Transverse colon (tissue), 4 donors: Measurements from ENCODE around the gene POLA2. TPM values are rescaled to one million over a fixed set of nuclear protein-coding genes. Genes with fewer than 3 reads are reported as not detected.
A peak's percentile ranks its signal among the peaks of the same experiment; 100 is the strongest.

ENCODE experiments used
- DNase-seq: peaks from one replicate; pipeline ENCODE4 v3.0.0-alpha.2; 2019
- H3K27ac ChIP-seq, 4 donors: fragments of 200-600 bp; sonication (generic); 2 replicates each; pipeline ENCODE4 v1.5.1; 2016 to 2018; ENCODE audit warnings: inconsistent platforms in 4 of 4
- H3K27me3 ChIP-seq: fragments of 200-600 bp; sonication (generic); 2 replicates; pipeline ENCODE4 v1.5.1; 2017; ENCODE audit warnings: inconsistent platforms
- H3K36me3 ChIP-seq, 4 donors: fragments of 200-600 bp; sonication (generic); 2 replicates each; pipeline ENCODE4 v1.5.1; 2017 to 2019; ENCODE audit warnings: inconsistent platforms in 4 of 4
- H3K4me1 ChIP-seq, 4 donors: fragments of 200-600 bp; sonication (generic); 2 replicates each; pipeline ENCODE4 v1.5.1; 2017 to 2020; ENCODE audit warnings: inconsistent platforms in 4 of 4
- H3K4me3 ChIP-seq, 4 donors: fragments of 200-600 bp; sonication (generic); 1 replicate in 1 of 4; 2 replicates in 3 of 4; pipeline versions ENCODE4 v1.5.1 to v1.6.1; 2017 to 2019; ENCODE audit warnings: inconsistent platforms in 4 of 4
- H3K9me3 ChIP-seq, 2 donors: fragments of 200-600 bp; sonication (generic); 2 replicates each; pipeline ENCODE4 v1.5.1; 2017 to 2019; ENCODE audit warnings: inconsistent platforms in 2 of 2
- EP300 ChIP-seq: sonication (generic); formaldehyde crosslinking; IDR thresholded peaks from one replicate; pipeline ENCODE4 v1.6.1; 2017; ENCODE audit warnings: antibody characterized with exemption, low read depth
- POLR2A ChIP-seq: fragments of 450-650 bp; IDR thresholded peaks from one replicate; pipeline ENCODE4 v1.6.1; 2016; ENCODE audit warnings: antibody characterized with exemption, mild to moderate bottlenecking, moderate library complexity
- POLR2AphosphoS5 ChIP-seq, 3 donors: sonication (generic); formaldehyde crosslinking; IDR thresholded peaks; one replicate each; pipeline ENCODE4 v1.6.1; 2016; ENCODE audit warnings: antibody characterized with exemption in 3 of 3
- WGBS, 2 donors: methylation state at CpG; one replicate each; pipeline ENCODE4 v1.1.5; 2018; ENCODE audit warnings: low coverage in 1 of 2; 5-methylcytosine and 5-hydroxymethylcytosine counted together
- in situ Hi-C, 4 donors: fragments of 200-750 bp; cut with MboI; loops; one replicate each; pipeline versions ENCODE4 v1.15.0 to v1.15.1; 2017; ENCODE audit warnings: low sequenced_read_pairs in 3 of 4, low pct_ligation_motif_present in 1 of 4, low pct_unique_long_range_greater_than_20kb in 1 of 4
- intact Hi-C: fragments of 100-400 bp; cut with DNase I; formaldehyde crosslinking; loops from one replicate; pipeline ENCODE4 v1.15.1; 2023; ENCODE audit warnings: low total_unique reads
- total RNA-seq, 4 donors: library from RNA; depleted of rRNA; stranded (reverse); fragments of >200 nt; gene quantifications; one replicate each; pipeline ENCODE4 v1.1.0, GENCODE V29; 2016
- TF ChIP-seq, protein P1 (sequence below), 5 experiments: fragments of 200-600 bp in 3 of 5; fragments of 450-650 bp in 2 of 5; sonication (generic) in 3 of 5; IDR thresholded peaks; 1 replicate in 2 of 5; 2 replicates in 3 of 5; pipeline ENCODE4 v1.5.1; 2016 to 2017; ENCODE audit warnings: antibody characterized with exemption in 5 of 5, inconsistent platforms in 3 of 5, mild to moderate bottlenecking in 2 of 5, moderate library complexity in 1 of 5

Gene POLA2
- total RNA-seq, 4 donors from 2014 or later, result 3.0 to 17.5 (median 6.2) TPM

DNA sequence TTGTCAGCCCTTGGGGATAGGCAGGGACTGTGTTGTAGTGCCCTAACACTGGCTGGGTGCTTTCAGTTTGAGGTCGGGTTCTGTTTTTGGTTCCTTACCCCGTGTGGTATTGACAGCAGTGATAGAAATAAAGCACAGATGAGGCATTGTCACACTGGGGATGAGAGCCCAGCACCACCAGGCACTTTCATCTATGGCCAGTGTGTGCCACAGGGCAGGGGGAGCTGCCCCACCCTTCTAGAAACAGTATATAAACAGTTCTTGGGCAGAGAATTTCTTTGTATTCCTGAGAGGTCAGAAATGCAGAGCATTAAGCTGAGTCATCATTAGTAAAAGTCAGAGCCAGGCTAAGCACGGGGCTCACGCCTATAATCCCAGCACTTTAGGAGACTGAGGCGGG, 29.9 kb downstream of the POLA2 start:
- Histone ChIP-seq H3K36me3 (no peaks in the 10 kb centered on the region), H3K9me3 (no peaks in the 10 kb centered on the region), H3K4me3 (no peak overlapping the region), H3K27me3 (no peaks in the 10 kb centered on the region), H3K27ac (peak overlapping the region; percentile 86 to 90 (median 90)), H3K4me1 (peaks cover 38 to 72% (median 54%) of the 10 kb centered on the region in 4 donors)
- DNase-seq, result no peak
- WGBS, 2 donors, result 56 to 100% methylated on average over 1 to 5 of the region's 5 CpGs
- in situ Hi-C loops, result no loop called here
- TF ChIP-seq, protein P1, sequence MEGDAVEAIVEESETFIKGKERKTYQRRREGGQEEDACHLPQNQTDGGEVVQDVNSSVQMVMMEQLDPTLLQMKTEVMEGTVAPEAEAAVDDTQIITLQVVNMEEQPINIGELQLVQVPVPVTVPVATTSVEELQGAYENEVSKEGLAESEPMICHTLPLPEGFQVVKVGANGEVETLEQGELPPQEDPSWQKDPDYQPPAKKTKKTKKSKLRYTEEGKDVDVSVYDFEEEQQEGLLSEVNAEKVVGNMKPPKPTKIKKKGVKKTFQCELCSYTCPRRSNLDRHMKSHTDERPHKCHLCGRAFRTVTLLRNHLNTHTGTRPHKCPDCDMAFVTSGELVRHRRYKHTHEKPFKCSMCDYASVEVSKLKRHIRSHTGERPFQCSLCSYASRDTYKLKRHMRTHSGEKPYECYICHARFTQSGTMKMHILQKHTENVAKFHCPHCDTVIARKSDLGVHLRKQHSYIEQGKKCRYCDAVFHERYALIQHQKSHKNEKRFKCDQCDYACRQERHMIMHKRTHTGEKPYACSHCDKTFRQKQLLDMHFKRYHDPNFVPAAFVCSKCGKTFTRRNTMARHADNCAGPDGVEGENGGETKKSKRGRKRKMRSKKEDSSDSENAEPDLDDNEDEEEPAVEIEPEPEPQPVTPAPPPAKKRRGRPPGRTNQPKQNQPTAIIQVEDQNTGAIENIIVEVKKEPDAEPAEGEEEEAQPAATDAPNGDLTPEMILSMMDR (IDR thresholded peaks at IDR 0.05), result no peak
- TF ChIP-seq POLR2AphosphoS5 (IDR thresholded peaks at IDR 0.05), result peak in 1 of 3 donors; percentile 6
- intact Hi-C loops, result no loop called here

DNA sequence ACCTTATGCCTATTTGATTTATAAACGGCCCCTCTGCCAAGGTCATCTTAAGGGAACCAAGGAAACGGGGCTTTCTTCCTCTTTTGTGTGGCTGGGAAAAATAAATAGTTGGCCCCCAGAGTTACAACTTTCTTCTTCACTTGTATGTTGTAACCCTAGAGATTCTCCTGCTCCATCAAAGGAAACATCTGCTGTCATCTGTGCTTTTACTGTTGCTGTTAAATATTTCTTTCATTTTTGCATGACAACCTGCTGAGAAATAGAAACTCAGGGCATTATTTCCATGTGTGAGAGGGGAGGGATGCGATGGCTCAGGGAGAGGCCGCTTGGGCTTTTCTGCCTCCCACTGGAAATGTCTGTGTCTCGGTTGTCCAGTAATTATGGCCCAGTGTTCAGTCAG, 31.1 kb downstream of the POLA2 start:
- intact Hi-C loops, result no loop called here
- Histone ChIP-seq H3K4me3 (no peak overlapping the region), H3K27ac (peak overlapping the region; percentile 86 to 90 (median 90)), H3K9me3 (no peaks in the 10 kb centered on the region), H3K27me3 (no peaks in the 10 kb centered on the region), H3K4me1 (peaks cover 49 to 83% (median 62%) of the 10 kb centered on the region in 4 donors), H3K36me3 (no peaks in the 10 kb centered on the region)
- no peak for DNase-seq
- in situ Hi-C loops, result no loop called here
- TF ChIP-seq EP300, result no peak
- TF ChIP-seq POLR2AphosphoS5 (IDR thresholded peaks at IDR 0.05), result no peak
- TF ChIP-seq, protein P1 (IDR thresholded peaks at IDR 0.05), result no peak
- no peak for TF ChIP-seq POLR2A
- WGBS, 2 donors, result 41 to 66% methylated on average over 3 to 5 of the region's 5 CpGs

DNA sequence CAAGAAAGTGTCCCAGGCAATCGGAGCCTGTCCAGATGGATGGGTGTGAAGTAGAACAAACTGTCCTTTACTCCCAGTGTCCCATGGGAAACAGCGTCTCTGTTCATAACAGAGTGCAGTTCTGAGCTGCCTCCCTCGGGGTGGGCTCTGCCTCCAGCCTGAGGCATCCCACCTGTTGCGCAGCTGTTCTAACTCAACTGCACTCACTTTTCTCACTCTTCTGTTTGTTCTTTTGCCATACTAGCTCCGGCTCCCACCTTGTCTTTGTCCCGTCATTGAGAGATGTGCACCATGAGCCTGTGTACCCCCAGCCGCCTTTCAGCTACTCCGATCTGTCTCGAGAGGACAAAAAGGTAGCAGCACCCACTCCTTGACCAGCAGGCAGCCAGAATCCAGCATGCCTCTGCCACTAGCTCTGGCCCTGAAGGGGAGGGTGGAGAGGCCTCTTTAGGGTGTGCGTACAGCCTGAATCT, 32.2 kb downstream of the POLA2 start:
- intact Hi-C loops, result no loop called here
- Histone ChIP-seq H3K36me3 (no peaks in the 10 kb centered on the region), H3K9me3 (no peaks in the 10 kb centered on the region), H3K4me1 (peaks cover 52 to 90% (median 68%) of the 10 kb centered on the region in 4 donors), H3K27ac (peak overlapping the region; percentile 86 to 90 (median 90)), H3K27me3 (no peaks in the 10 kb centered on the region), H3K4me3 (no peak overlapping the region)
- DNase-seq, result peak; percentile 45
- in situ Hi-C loops, result no loop called here
- TF ChIP-seq EP300, result peak; percentile 38
- TF ChIP-seq, protein P1 (IDR thresholded peaks at IDR 0.05), result no peak
- TF ChIP-seq POLR2AphosphoS5 (IDR thresholded peaks at IDR 0.05), result peak; percentile 68 to 84 (median 82)
- 61 to 70% methylated on average over 5 to 10 of the region's 10 CpGs for WGBS, 2 donors

DNA sequence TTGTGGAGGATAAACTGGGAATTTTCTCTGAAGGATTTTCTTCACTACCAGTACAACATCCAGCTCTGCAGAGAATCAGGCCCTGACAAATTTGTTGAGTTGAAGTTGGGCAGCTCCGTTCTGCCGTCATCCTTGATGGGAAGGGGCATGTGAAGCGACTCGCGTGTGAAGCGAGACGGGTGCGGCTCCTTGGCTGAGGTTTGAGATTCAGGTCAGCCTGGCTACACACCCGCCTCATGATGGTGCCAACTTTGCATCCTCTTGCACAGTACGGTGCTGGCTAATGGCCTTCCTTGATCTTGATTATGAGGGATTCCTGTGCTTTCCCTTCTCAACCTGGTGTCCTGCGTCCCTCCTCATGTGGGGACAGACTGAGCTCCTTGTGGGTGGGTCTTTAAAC, 33.2 kb downstream of the POLA2 start:
- 87 to 93% methylated on average over 3 to 11 of the region's 11 CpGs for WGBS, 2 donors
- in situ Hi-C loops, result no loop called here
- TF ChIP-seq POLR2A (no peak), POLR2AphosphoS5 (IDR thresholded peaks at IDR 0.05) (no peak), EP300 (no peak)
- Histone ChIP-seq H3K27me3 (no peaks in the 10 kb centered on the region), H3K4me3 (no peak overlapping the region), H3K27ac (peak overlapping the region; percentile 86 to 90 (median 90)), H3K4me1 (peaks cover 56 to 90% (median 71%) of the 10 kb centered on the region in 4 donors), H3K36me3 (no peaks in the 10 kb centered on the region), H3K9me3 (no peaks in the 10 kb centered on the region)
- intact Hi-C loops, result no loop called here
- no peak for DNase-seq
